CD4-positive, alpha-beta T cell treated with Interleukin-6 for 4 hours (primary cell): ENCODE measurements around the gene CRYBG1.
"Not testable (repeated sequence)": the region's sequence is repeated elsewhere in the genome, so short reads cannot be mapped to it uniquely, and the experiment has no call there.

Experiments used
- DNase-seq: peaks from one replicate; pipeline ENCODE4 v3.0.0-alpha.2; 2020; ENCODE audit warnings: mixed read lengths

Gene CRYBG1

GRCh38 chr6:106510090-106510970 lies 149.8 kb downstream of the CRYBG1 start:
- peak; percentile 80 for DNase-seq

DNA sequence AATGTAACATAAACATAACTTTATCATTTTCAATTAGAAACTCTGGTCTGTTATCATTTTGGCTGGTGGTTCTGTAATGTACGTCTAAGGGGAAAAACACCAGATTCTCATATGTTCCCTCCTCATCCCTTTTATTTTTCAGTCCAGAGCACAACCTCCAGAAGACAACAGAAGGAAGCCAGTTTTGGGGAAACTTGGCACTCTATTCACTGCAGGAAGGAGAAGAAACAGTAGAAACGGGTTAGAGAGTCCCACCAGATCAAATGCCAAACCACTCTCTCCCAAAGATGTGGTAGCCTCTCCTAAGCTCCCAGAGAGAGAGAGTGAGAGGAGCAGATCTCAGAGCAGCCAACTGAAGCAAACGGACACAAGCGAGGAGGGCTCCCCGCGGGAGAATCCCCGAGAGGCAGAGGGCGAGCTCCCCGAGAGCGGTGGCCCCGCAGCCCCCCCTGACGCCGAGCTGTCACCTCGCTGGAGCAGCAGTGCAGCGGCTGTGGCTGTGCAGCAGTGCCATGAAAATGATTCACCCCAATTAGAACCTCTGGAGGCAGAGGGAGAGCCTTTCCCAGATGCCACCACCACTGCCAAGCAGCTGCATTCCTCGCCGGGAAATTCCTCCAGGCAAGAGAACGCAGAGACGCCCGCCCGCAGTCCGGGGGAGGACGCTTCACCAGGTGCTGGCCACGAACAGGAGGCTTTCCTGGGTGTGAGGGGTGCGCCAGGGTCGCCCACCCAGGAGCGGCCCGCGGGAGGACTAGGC lies 151.0 kb downstream of the CRYBG1 start:
- peak; percentile 57 for DNase-seq

DNA sequence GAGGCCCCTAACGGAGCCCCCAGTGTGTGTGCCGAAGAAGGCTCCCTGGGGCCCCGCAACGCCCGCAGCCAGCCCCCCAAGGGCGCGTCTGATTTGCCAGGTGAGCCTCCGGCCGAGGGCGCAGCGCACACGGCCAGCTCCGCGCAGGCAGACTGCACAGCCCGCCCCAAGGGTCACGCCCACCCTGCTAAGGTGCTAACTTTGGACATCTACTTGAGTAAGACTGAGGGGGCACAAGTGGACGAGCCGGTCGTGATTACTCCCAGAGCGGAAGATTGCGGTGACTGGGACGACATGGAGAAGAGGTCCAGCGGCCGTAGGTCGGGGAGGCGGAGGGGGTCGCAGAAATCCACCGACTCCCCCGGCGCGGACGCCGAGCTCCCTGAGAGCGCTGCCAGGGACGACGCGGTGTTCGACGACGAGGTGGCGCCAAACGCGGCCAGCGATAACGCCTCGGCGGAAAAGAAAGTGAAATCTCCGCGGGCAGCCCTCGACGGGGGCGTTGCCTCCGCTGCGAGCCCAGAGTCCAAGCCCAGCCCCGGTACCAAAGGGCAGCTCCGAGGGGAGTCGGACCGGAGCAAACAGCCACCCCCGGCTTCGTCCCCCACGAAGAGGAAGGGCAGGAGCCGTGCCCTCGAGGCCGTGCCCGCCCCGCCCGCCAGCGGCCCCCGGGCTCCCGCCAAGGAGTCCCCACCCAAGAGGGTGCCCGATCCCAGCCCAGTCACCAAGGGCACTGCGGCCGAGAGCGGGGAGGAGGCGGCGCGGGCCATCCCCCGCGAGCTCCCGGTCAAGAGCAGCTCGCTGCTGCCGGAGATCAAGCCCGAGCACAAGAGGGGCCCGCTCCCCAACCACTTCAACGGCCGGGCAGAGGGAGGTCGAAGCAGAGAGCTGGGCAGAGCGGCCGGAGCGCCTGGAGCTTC lies 151.8 kb downstream of the CRYBG1 start:
- DNase-seq, result peak; percentile 82

DNA sequence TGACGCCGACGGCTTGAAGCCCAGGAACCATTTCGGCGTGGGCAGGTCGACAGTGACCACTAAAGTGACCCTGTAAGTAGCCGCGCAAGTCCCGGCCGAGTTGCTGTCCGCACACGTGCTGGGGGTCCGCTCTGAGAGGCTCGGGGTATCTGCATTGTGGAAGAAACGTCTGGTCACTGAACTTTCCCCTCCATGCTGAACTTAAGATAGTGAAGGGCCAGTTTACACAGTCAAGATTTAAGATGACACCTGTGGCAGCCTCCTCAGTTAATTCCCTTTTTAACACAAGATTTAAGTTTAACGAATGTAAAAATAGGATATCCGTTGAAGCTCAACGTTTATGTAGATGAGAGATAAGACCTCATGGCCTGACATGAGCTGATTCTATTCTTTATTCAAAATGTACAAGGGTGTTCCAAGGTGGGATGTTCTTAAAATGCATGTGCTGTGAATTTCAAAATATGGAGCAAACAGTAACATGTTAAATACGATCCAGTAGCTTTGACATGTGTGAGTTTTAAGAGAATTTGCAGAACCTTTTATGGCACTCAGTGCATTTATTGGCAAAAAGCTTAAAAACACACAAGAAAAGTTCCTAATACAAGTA lies 152.6 kb downstream of the CRYBG1 start:
- no peak for DNase-seq

GRCh38 chr6:106513808-106514582 lies 153.5 kb downstream of the CRYBG1 start:
- no peak for DNase-seq

GRCh38 chr6:106514583-106514885 lies 154.0 kb downstream of the CRYBG1 start:
- DNase-seq, result no peak

DNA sequence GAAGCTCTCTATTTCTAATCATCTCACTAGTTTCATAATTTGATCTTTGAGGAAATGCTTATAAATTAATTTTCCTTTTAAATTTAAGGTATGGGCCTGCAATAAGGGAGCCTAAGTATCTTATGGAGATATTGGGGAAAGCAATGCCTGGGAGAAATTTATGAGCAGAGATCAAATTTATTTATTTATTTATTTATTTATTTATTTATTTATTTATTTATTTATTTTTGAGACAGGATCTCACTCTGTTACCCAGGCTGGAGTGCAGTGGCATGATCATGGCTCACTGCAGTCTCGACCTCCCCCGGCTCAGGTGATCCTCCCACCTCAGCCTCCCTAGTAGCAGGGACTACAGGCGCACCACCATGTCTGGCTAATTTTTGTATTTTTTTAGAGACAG lies 155.1 kb downstream of the CRYBG1 start:
- not testable (repeated sequence) for DNase-seq

DNA sequence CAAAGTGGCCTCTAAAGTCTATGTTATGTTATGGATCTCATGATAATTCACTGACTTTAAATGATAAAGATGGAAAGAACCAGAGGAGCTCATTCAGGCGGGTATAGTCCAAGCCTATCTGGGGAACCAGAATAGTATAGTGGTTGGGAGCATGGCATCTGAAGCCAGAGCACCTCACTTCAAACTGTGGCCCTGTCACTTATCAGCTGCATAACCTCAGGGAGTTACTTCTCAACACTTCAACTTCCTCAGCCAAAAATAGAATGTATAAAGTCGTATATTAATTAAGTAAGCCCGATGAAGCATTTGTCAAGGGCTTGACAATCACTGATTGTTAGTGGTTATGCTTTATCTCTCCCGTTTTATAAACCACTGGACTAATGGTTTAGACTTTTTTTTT lies 156.1 kb downstream of the CRYBG1 start:
- DNase-seq, result peak; percentile 29

GRCh38 chr6:106517706-106518105 lies 157.2 kb downstream of the CRYBG1 start:
- DNase-seq, result no peak

- DNase-seq, result no peak
Observed at GRCh38 chr6:106518748-106519147, 158.2 kb downstream of the CRYBG1 start.

DNA sequence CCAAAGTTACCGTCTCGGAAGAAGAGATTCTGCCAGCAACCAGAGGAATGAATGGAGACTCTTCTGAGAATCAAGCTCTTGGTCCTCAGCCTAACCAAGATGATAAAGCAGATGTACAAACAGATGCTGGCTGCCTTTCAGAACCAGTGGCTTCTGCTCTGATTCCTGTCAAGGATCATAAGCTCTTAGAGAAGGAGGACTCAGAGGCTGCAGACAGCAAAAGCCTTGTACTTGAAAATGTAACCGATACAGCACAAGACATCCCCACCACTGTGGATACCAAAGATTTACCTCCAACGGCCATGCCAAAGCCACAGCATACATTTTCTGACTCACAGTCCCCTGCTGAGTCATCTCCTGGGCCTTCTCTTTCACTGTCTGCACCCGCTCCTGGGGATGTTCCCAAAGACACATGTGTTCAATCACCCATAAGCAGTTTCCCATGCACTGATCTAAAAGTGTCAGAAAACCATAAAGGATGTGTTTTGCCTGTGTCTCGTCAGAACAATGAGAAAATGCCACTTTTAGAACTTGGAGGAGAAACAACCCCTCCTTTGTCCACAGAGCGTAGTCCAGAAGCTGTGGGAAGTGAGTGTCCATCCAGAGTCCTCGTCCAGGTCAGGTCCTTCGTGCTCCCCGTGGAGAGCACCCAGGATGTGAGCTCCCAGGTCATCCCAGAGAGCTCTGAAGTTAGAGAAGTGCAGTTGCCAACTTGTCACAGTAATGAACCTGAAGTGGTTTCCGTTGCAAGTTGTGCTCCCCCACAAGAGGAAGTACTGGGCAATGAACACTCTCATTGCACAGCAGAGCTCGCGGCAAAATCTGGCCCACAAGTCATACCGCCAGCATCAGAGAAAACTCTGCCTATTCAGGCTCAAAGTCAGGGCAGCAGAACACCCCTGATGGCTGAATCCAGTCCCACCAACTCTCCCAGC lies 159.2 kb downstream of the CRYBG1 start:
- peak; percentile 81 for DNase-seq

GRCh38 chr6:106520711-106521401 lies 160.3 kb downstream of the CRYBG1 start:
- peak; percentile 83 for DNase-seq

- no peak for DNase-seq
Observed at GRCh38 chr6:106522562-106523250, 162.2 kb downstream of the CRYBG1 start.

- no peak for DNase-seq
Observed at GRCh38 chr6:106525107-106525881, 164.8 kb downstream of the CRYBG1 start.

- no peak for DNase-seq
Observed at GRCh38 chr6:106525882-106526275, 165.4 kb downstream of the CRYBG1 start.

DNA sequence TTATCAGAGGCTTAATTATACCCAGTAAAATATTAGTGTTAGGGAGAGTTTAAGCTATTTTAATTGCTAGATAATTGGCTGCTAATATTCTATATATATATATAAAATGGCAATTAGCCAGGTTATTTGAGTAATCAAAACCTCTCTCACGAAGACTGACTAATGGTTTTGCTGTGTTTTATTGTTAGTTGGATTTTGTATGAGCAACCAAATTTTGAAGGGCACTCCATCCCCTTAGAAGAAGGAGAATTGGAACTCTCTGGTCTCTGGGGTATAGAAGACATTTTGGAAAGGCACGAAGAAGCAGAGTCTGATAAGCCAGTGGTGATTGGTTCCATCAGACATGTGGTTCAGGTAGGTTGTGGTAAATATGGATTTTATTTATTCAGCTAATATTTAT lies 166.6 kb downstream of the CRYBG1 start:
- DNase-seq, result no peak

GRCh38 chr6:106527979-106528378 lies 167.5 kb downstream of the CRYBG1 start:
- DNase-seq, result no peak

GRCh38 chr6:106528521-106528920 lies 168.0 kb downstream of the CRYBG1 start:
- DNase-seq, result no peak

- DNase-seq, result no peak
Observed at GRCh38 chr6:106529438-106529837, 168.9 kb downstream of the CRYBG1 start.
